BJ (cell line): ENCODE measurements around the gene PHF2. TPM values are rescaled to one million over a fixed set of nuclear protein-coding genes. Genes with fewer than 3 reads are reported as not detected.

ENCODE experiments used
- CTCF ChIA-PET: fragments of 350-600 bp; formaldehyde crosslinking; extraction: SDS; loops from one replicate; lab custom pipeline; 2021; ENCODE audit warnings: antibody characterized with exemption, inconsistent platforms; lab: Yijun Ruan, JAX
- POLR2A ChIA-PET: fragments of 300-600 bp; sonication (Branson Sonifier 250); formaldehyde crosslinking; extraction: SDS; loops from one replicate; lab custom pipeline; 2021; ENCODE audit warnings: antibody characterized with exemption; lab: Charles Lee
- DNase-seq: peaks from one replicate; pipeline ENCODE4 v3.0.0-alpha.2; 2011; ENCODE audit warnings: low read depth
- H3K27me3 ChIP-seq: 2 replicates; pipeline ENCODE4 v1.6.0; 2011; ENCODE audit warnings: low read length; ENCODE audit not compliant: control insufficient read depth, insufficient read depth
- H3K36me3 ChIP-seq: 2 replicates; pipeline ENCODE4 v1.5.1; 2011; ENCODE audit warnings: low read length; ENCODE audit not compliant: control insufficient read depth, insufficient read depth
- H3K4me3 ChIP-seq: 2 replicates; pipeline ENCODE4 v1.5.1; 2011; ENCODE audit warnings: low read depth, mild to moderate bottlenecking, control low read depth, low read length
- polyA plus RNA-seq: library from polyadenylated mRNA; depleted of rRNA; stranded (reverse); fragments of >200 nt; gene quantifications from 2 replicates; pipeline ENCODE4 v1.2.3, GENCODE V29; 2011
- TF ChIP-seq, protein P1 (sequence below): IDR thresholded peaks from 2 replicates; pipeline ENCODE4 v1.5.1; 2011; ENCODE audit warnings: low read depth, mild to moderate bottlenecking, control low read depth, inconsistent platforms, low read length, moderate library complexity; ENCODE audit not compliant: insufficient read depth

Gene PHF2
- polyA plus RNA-seq, 1 experiment, result 9.4 TPM

GRCh38 chr9:93686880-93687236 lies 110.5 kb downstream of the PHF2 start:
- TF ChIP-seq, protein P1, sequence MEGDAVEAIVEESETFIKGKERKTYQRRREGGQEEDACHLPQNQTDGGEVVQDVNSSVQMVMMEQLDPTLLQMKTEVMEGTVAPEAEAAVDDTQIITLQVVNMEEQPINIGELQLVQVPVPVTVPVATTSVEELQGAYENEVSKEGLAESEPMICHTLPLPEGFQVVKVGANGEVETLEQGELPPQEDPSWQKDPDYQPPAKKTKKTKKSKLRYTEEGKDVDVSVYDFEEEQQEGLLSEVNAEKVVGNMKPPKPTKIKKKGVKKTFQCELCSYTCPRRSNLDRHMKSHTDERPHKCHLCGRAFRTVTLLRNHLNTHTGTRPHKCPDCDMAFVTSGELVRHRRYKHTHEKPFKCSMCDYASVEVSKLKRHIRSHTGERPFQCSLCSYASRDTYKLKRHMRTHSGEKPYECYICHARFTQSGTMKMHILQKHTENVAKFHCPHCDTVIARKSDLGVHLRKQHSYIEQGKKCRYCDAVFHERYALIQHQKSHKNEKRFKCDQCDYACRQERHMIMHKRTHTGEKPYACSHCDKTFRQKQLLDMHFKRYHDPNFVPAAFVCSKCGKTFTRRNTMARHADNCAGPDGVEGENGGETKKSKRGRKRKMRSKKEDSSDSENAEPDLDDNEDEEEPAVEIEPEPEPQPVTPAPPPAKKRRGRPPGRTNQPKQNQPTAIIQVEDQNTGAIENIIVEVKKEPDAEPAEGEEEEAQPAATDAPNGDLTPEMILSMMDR, result no peak
- H3K4me3 ChIP-seq, result no peak overlapping the region
- no peaks in the 10 kb centered on the region for H3K36me3 ChIP-seq
- H3K27me3 ChIP-seq, result no peaks in the 10 kb centered on the region
- ChIA-PET CTCF (no interaction called here), POLR2A (no interaction called here)
- DNase-seq, result no peak

- H3K4me3 ChIP-seq, result no peak overlapping the region
- TF ChIP-seq, protein P1, result no peak
- no peaks in the 10 kb centered on the region for H3K36me3 ChIP-seq
- DNase-seq, result no peak
- ChIA-PET POLR2A (no interaction called here), CTCF (interaction anchor here (1.7 kb wide), 1 partner anchor 9 kb away, joined by 8 read pairs; no protein-coding TSS in a partner anchor)
- H3K27me3 ChIP-seq, result no peaks in the 10 kb centered on the region
These were observed 114.2 kb downstream of the PHF2 start for GRCh38 chr9:93690618-93691017.

DNA sequence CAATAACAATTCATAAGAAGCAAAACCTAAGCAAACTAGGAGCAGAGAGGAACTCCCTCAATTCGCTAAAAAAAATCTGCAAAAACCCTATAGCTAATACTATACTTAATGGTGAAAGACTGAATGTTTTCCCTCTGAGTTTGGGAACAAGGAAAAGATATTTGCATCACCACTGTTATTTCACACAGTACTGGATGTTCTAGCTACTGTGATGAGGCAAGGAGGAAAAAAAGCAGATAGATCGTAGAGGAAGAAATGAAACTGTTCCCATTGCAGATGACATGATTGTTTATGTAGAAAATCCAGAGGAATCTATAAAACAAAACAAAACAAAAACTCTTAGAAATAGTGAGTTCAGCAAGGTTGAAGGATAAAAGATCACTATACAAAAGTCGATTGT lies 116.7 kb downstream of the PHF2 start:
- Histone ChIP-seq H3K27me3 (no peaks in the 10 kb centered on the region), H3K36me3 (no peaks in the 10 kb centered on the region), H3K4me3 (no peak overlapping the region)
- TF ChIP-seq, protein P1, result no peak
- DNase-seq, result no peak
- CTCF ChIA-PET, result no interaction called here
- POLR2A ChIA-PET, result no interaction called here

DNA sequence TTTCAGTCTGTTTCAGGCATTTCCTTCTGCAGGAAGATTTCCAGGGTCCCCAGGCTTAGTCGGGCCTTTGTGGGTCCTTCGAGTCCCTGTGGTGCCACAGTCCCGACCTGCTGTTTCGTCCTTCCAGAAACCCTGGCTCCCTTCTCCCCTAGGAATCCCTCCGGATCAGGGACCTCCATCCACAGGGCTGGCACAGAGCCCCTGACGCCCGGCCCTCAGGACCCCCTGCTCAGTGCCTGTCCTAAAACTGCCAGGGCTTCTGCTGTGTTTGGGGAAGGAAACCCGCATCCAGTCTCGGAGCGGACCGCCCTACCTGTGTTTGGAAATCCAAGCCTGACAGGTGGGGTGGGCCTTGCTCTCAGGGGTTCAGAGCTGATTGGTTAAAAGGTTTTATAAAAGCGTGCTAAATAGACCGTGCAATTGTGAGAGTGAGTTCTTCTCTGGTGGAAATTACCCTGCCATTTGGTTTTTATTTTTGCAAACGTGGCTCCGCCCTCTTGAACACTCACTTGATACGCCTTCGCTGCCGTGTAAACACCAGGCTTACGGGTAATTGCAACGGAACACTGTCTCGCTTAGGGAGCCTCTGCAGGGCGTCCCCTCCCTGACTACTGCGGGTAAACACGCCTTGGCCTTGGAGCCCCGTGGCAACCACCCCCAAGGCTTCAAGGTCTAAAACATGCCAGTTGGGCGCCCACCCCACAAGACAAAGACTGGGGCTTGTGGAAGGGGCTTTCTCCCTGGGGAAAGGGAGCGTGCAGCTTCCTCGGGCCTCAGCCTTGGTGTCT lies 121.2 kb downstream of the PHF2 start:
- H3K4me3 ChIP-seq, result no peak overlapping the region
- POLR2A ChIA-PET, result no interaction called here
- TF ChIP-seq, protein P1, result no peak
- H3K27me3 ChIP-seq, result no peaks in the 10 kb centered on the region
- no peaks in the 10 kb centered on the region for H3K36me3 ChIP-seq
- CTCF ChIA-PET, result interaction anchor here (0.6 kb wide), 1 partner anchor 131 kb away, joined by 3 read pairs; no protein-coding TSS in a partner anchor
- no peak for DNase-seq

GRCh38 chr9:93698140-93698908 lies 121.9 kb downstream of the PHF2 start:
- DNase-seq, result no peak
- ChIA-PET POLR2A (no interaction called here), CTCF (no interaction called here)
- TF ChIP-seq, protein P1, result no peak
- Histone ChIP-seq H3K4me3 (no peak overlapping the region), H3K36me3 (no peaks in the 10 kb centered on the region), H3K27me3 (no peaks in the 10 kb centered on the region)
